K562 (cell line): ENCODE results near the gene TULP4. TPM values are rescaled to one million over a fixed set of nuclear protein-coding genes. Genes with fewer than 3 reads are reported as not detected.

Experiments used
- ARID2 ChIP-seq: fragments of 450-650 bp; IDR thresholded peaks from 2 replicates; pipeline ENCODE4 v1.6.1; 2017; ENCODE audit warnings: antibody characterized with exemption, mild to moderate bottlenecking
- BRF1 ChIP-seq: IDR thresholded peaks from 3 replicates; pipeline ENCODE4 v1.6.1; 2011; ENCODE audit warnings: borderline replicate concordance, mild to moderate bottlenecking; ENCODE audit not compliant: insufficient read length; ENCODE audit errors: extremely low read depth
- ETV6 ChIP-seq, 3 experiments: fragments of 150-350 bp in 1 of 3; sonication (generic) in 1 of 3; formaldehyde crosslinking in 1 of 3; IDR thresholded peaks; 2 replicates each; pipeline versions ENCODE4 v1.6.1 to v1.8.0; 2014 to 2022; ENCODE audit warnings: borderline replicate concordance in 2 of 3, low read depth in 2 of 3, antibody characterized with exemption in 1 of 3, low read length in 1 of 3, mild to moderate bottlenecking in 1 of 3, missing genetic modification reagents in 1 of 3
- GATA2 ChIP-seq: sonication (generic); formaldehyde crosslinking; IDR thresholded peaks from 2 replicates; pipeline ENCODE4 v1.4.0; 2020; ENCODE audit warnings: mild to moderate bottlenecking, missing genetic modification reagents
- HMGXB4 ChIP-seq: sonication (generic); formaldehyde crosslinking; IDR thresholded peaks from 2 replicates; pipeline ENCODE4 v1.8.1; 2023; ENCODE audit warnings: mild to moderate bottlenecking, missing genetic modification reagents
- KLF16 ChIP-seq: IDR thresholded peaks from 2 replicates; pipeline ENCODE4 v1.6.1; 2016; ENCODE audit warnings: antibody characterized with exemption
- MCM5 ChIP-seq: fragments of 450-650 bp; IDR thresholded peaks from 2 replicates; pipeline ENCODE4 v1.6.1; 2016; ENCODE audit warnings: low read depth
- ZBTB33 ChIP-seq: sonication (generic); formaldehyde crosslinking; IDR thresholded peaks from 2 replicates; pipeline ENCODE4 v1.8.1; 2023; ENCODE audit warnings: mild to moderate bottlenecking, missing genetic modification reagents
- ZNF133 ChIP-seq: fragments of 250-450 bp; sonication (Bioruptor Pico); IDR thresholded peaks from 2 replicates; pipeline ENCODE4 v1.4.0; 2020; ENCODE audit warnings: mild to moderate bottlenecking
- ZNF263 ChIP-seq: sonication (generic); formaldehyde crosslinking; IDR thresholded peaks from 2 replicates; pipeline ENCODE4 v1.8.0; 2022; ENCODE audit warnings: mild to moderate bottlenecking, missing genetic modification reagents, borderline replicate concordance
- polyA plus RNA-seq, 8 experiments: library from polyadenylated mRNA; depleted of rRNA in 4 of 8; stranded (reverse) in 5 of 8; unstranded in 3 of 8; fragments of >200 nt; fragmentation: Nextera tagmentation in 2 of 8; fragmentation: Illumina TruSeq in 1 of 8; extraction: Ambion mirVana in 2 of 8; extraction: Trizol in 1 of 8; gene quantifications; 2 replicates each; pipeline versions ENCODE4 v1.2.1 to v1.2.3, GENCODE V29; 2011 to 2014; ENCODE audit warnings: inconsistent platforms in 1 of 8, missing spikeins in 1 of 8
- total RNA-seq, 7 experiments: library from RNA; depleted of rRNA in 6 of 7; stranded (reverse); fragments of >200 nt in 6 of 7; fragmentation: Illumina TruSeq in 2 of 7; extraction: Trizol in 2 of 7; gene quantifications; 2 replicates each; pipeline versions ENCODE4 v1.2.1 to v1.2.3, GENCODE V29; 2011 to 2021; ENCODE audit warnings: low replicate concordance in 1 of 7
- TF ChIP-seq, protein P1 (sequence below), 2 experiments: fragments of 250-450 bp in 1 of 2; fragments of 450-650 bp in 1 of 2; sonication (Bioruptor Pico) in 1 of 2; IDR thresholded peaks; 2 replicates each; pipeline versions ENCODE4 v1.6.1 to v1.8.0; 2016 to 2021; ENCODE audit warnings: mild to moderate bottlenecking in 2 of 2, moderate library complexity in 2 of 2, missing compliant biosample characterization in 1 of 2, missing genetic modification characterization in 1 of 2
- TF ChIP-seq, protein P2 (sequence below): fragments of 250-450 bp; sonication (Bioruptor Pico); IDR thresholded peaks from 2 replicates; pipeline ENCODE4 v1.4.0; 2020; ENCODE audit warnings: mild to moderate bottlenecking, moderate library complexity
- TF ChIP-seq, protein P3 (sequence below): fragments of 250-450 bp; sonication (Bioruptor Pico); IDR thresholded peaks from 2 replicates; pipeline ENCODE4 v1.4.0; 2020; ENCODE audit warnings: mild to moderate bottlenecking, moderate library complexity

The TULP4 gene
- total and polyA plus RNA-seq, 9 of the 15 experiments (the other 6 are each of a cell fraction or from before 2014, with no cell fraction given): 1.2 to 50.4 (median 11.0) TPM

DNA sequence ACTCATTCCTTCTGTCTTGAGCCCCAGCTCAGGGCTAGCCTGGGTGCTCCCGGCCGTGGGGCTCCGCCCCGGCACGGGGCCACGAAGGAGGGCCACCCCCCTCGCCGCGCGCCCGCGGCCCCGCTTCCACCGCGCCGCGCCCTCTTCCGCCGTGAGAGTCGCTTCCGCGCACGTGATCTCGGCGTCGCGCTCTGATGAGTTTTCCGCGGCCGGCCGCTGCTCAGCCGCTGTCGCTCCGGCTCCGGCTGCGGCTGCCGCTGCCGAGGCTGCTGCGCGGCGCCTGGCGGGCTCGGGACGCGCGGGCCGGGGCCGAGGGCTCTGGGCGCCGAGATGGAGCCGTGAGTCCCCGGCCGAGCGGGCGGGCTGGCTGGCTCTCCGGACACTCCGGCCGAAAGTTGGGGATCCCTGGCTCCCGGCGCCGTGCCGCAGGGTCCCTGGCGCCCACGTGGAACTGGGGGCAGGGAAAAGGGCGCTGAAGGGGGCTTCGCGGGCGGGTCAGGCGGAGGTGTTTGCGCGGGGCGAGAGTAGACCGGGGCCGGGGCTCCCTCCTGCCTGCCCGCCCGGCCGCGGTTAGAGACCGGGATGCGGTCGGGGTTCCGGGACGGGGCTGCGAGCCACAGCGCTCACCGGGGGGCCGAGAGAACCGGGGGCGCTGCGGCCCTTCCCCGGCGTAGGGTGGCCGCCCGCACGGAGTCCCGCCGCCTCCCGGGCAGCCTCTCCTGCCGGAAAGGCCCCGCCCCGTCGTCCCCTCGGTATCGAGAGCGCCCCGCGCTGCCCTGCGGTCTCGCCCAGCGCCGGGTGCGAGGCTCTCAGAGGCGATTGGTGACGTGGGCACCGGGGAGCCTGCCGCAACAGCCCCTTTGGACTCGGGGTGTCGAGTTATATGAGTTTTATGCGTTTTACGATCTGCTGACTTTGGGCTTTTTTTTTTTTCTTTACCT, 247.9 kb downstream of the TULP4 start, which contains the start of gene TMEM181 (continued):
- TF ChIP-seq, protein P1, sequence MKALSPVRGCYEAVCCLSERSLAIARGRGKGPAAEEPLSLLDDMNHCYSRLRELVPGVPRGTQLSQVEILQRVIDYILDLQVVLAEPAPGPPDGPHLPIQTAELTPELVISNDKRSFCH (CRISPR knock-in tag; IDR thresholded peaks at IDR 0.05): no peak
- TF ChIP-seq, protein P1 (tag; IDR thresholded peaks at IDR 0.05): peak; percentile 87; the same call in 1 of the 2 replicates
- TF ChIP-seq ZNF133 (CRISPR knock-in tag) (no peak), HMGXB4 (CRISPR knock-in tag) (peak; percentile 68; the same call in 1 of the 2 replicates), ETV6 (IDR thresholded peaks at IDR 0.05; ENCODE audit: borderline replicate concordance in 1 of 2, low read depth in 2 of 2, low read length in 1 of 2) (no peak; a peak in 1 of 4 replicates), ETV6 (CRISPR knock-in tag; IDR thresholded peaks at IDR 0.05; ENCODE audit: borderline replicate concordance) (peak; percentile 79; the same call in 1 of the 2 replicates), ZNF263 (peak; percentile 76; the same call in 1 of the 2 replicates), KLF16 (no peak), BRF1 (no peak), GATA2 (CRISPR knock-in tag) (no peak), ZBTB33 (CRISPR knock-in tag) (peak; percentile 74; the same call in 1 of the 2 replicates), ARID2 (no peak), MCM5 (no peak)
- TF ChIP-seq, protein P2, sequence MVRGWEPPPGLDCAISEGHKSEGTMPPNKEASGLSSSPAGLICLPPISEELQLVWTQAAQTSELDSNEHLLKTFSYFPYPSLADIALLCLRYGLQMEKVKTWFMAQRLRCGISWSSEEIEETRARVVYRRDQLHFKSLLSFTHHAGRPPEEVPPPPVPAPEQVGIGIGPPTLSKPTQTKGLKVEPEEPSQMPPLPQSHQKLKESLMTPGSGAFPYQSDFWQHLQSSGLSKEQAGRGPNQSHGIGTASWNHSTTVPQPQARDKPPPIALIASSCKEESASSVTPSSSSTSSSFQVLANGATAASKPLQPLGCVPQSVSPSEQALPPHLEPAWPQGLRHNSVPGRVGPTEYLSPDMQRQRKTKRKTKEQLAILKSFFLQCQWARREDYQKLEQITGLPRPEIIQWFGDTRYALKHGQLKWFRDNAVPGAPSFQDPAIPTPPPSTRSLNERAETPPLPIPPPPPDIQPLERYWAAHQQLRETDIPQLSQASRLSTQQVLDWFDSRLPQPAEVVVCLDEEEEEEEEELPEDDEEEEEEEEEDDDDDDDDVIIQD (CRISPR knock-in tag): no peak
- TF ChIP-seq, protein P3, sequence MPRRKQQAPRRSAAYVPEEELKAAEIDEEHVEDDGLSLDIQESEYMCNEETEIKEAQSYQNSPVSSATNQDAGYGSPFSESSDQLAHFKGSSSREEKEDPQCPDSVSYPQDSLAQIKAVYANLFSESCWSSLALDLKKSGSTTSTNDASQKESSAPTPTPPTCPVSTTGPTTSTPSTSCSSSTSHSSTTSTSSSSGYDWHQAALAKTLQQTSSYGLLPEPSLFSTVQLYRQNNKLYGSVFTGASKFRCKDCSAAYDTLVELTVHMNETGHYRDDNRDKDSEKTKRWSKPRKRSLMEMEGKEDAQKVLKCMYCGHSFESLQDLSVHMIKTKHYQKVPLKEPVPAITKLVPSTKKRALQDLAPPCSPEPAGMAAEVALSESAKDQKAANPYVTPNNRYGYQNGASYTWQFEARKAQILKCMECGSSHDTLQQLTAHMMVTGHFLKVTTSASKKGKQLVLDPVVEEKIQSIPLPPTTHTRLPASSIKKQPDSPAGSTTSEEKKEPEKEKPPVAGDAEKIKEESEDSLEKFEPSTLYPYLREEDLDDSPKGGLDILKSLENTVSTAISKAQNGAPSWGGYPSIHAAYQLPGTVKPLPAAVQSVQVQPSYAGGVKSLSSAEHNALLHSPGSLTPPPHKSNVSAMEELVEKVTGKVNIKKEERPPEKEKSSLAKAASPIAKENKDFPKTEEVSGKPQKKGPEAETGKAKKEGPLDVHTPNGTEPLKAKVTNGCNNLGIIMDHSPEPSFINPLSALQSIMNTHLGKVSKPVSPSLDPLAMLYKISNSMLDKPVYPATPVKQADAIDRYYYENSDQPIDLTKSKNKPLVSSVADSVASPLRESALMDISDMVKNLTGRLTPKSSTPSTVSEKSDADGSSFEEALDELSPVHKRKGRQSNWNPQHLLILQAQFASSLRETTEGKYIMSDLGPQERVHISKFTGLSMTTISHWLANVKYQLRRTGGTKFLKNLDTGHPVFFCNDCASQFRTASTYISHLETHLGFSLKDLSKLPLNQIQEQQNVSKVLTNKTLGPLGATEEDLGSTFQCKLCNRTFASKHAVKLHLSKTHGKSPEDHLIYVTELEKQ (CRISPR knock-in tag): no peak
